ENCODE results near the gene MBNL2.

- TF ChIP-seq HNF1B (CRISPR knock-in tag; IDR thresholded peaks at IDR 0.05) (no peak), MAFK (conservative IDR thresholded peaks at IDR 0.05 in 1 of 2, IDR thresholded peaks at IDR 0.05 in 1 of 2; ENCODE audit: low read length in 2 of 2) (no peak), PHF21A (CRISPR knock-in tag; IDR thresholded peaks at IDR 0.05) (no peak), ZSCAN29 (CRISPR knock-in tag; conservative IDR thresholded peaks at IDR 0.05) (no peak), ADNP (CRISPR knock-in tag; IDR thresholded peaks at IDR 0.05) (no peak), E2F1 (CRISPR knock-in tag; IDR thresholded peaks at IDR 0.05) (no peak), WIZ (CRISPR knock-in tag; IDR thresholded peaks at IDR 0.05) (no peak), NFYB (CRISPR knock-in tag; IDR thresholded peaks at IDR 0.05) (no peak), ERF (CRISPR knock-in tag; IDR thresholded peaks at IDR 0.05) (no peak)
- TF ChIP-seq, protein P1, sequence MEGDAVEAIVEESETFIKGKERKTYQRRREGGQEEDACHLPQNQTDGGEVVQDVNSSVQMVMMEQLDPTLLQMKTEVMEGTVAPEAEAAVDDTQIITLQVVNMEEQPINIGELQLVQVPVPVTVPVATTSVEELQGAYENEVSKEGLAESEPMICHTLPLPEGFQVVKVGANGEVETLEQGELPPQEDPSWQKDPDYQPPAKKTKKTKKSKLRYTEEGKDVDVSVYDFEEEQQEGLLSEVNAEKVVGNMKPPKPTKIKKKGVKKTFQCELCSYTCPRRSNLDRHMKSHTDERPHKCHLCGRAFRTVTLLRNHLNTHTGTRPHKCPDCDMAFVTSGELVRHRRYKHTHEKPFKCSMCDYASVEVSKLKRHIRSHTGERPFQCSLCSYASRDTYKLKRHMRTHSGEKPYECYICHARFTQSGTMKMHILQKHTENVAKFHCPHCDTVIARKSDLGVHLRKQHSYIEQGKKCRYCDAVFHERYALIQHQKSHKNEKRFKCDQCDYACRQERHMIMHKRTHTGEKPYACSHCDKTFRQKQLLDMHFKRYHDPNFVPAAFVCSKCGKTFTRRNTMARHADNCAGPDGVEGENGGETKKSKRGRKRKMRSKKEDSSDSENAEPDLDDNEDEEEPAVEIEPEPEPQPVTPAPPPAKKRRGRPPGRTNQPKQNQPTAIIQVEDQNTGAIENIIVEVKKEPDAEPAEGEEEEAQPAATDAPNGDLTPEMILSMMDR (CRISPR knock-in tag; IDR thresholded peaks at IDR 0.05): no peak
- TF ChIP-seq, protein P2, sequence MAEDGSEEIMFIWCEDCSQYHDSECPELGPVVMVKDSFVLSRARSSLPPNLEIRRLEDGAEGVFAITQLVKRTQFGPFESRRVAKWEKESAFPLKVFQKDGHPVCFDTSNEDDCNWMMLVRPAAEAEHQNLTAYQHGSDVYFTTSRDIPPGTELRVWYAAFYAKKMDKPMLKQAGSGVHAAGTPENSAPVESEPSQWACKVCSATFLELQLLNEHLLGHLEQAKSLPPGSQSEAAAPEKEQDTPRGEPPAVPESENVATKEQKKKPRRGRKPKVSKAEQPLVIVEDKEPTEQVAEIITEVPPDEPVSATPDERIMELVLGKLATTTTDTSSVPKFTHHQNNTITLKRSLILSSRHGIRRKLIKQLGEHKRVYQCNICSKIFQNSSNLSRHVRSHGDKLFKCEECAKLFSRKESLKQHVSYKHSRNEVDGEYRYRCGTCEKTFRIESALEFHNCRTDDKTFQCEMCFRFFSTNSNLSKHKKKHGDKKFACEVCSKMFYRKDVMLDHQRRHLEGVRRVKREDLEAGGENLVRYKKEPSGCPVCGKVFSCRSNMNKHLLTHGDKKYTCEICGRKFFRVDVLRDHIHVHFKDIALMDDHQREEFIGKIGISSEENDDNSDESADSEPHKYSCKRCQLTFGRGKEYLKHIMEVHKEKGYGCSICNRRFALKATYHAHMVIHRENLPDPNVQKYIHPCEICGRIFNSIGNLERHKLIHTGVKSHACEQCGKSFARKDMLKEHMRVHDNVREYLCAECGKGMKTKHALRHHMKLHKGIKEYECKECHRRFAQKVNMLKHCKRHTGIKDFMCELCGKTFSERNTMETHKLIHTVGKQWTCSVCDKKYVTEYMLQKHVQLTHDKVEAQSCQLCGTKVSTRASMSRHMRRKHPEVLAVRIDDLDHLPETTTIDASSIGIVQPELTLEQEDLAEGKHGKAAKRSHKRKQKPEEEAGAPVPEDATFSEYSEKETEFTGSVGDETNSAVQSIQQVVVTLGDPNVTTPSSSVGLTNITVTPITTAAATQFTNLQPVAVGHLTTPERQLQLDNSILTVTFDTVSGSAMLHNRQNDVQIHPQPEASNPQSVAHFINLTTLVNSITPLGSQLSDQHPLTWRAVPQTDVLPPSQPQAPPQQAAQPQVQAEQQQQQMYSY (CRISPR knock-in tag; IDR thresholded peaks at IDR 0.05): no peak
Observed at GRCh38 chr13:97261254-97262005, 39.3 kb downstream of the MBNL2 start.
